Activated CD4-positive, alpha-beta T cell treated with anti-CD3 and anti-CD28 coated beads, Interleukin-2, Interleukin-4, amounts not matched to agents 100 ng/mL and 50 ng/mL, durations not matched to agents 16 hours and 8 hours (primary cell): Measurements from ENCODE around the gene RTP5.

Experiments used
- DNase-seq: peaks from one replicate; pipeline ENCODE4 v3.0.0-alpha.2; 2020; ENCODE audit warnings: low spot score

Gene RTP5

DNA sequence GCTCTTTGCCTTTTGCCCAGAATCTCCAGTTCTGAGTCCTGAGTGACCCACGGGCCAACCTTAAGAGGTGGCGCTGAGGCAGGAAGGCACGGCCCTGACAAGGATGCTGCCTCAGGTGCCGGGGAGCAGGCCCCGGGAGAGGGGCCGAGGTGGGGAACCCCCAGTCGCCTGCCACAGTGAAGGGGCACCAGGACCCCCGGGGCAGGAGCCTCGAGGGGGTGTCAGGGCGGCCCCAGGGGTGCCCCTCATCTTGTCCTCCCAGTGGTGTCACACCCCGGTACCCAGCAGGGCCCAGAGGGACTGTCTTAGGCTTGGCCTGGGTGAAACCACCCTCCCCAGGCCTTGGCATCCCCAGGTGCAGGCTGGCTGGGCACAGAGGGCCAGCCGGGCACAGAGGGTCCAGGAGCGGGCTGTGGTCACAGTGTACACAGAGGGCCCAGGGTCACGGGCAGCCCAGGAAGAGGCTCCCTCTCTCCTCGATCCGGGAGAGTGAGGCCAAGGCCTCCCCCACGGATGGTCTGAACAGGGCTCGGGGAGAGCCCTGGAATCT is 11.9 kb upstream of the RTP5 start:
- DNase-seq, result no peak

- peak; percentile 82 for DNase-seq
Observed at GRCh38 chr2:241858206-241859016, 11.1 kb upstream of the RTP5 start, which contains the start of gene PDCD1. Gene PDCD1 (minus strand): TSS chr2:241858894. CDS start chr2:241858838, 56 bp downstream.

GRCh38 chr2:241859017-241859435 is 10.5 kb upstream of the RTP5 start:
- no peak for DNase-seq

- DNase-seq, result peak; percentile 59
Observed at GRCh38 chr2:241859436-241860183, 9.9 kb upstream of the RTP5 start.

- DNase-seq, result no peak
Observed at GRCh38 chr2:241860184-241861078, 9.1 kb upstream of the RTP5 start.

GRCh38 chr2:241861264-241861663 is 8.3 kb upstream of the RTP5 start:
- DNase-seq, result no peak

GRCh38 chr2:241862093-241862492 is 7.4 kb upstream of the RTP5 start:
- no peak for DNase-seq

- DNase-seq, result no peak
Observed at GRCh38 chr2:241862775-241863535, 6.6 kb upstream of the RTP5 start.

DNA sequence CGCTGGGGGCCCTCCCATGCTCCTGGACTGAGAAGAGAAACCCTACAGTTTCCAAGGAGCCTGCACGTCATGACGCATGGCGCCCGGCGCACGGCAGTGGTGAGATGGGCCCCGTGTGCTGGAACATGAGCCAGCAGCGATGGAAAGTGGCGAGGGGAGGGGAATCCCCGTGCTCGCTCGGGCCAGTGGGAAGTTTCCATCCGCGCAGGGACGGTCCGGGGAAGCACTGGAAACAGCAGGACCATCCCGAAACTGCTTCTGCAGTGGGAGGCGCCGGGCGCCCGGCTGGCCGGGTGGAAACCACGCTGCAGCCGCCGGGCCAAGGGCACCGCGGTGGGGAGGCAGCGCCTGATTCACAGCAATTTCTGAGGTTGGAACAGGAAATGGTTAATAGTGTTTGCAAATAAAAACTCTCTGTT is 6.0 kb upstream of the RTP5 start:
- peak; percentile 67 for DNase-seq

DNA sequence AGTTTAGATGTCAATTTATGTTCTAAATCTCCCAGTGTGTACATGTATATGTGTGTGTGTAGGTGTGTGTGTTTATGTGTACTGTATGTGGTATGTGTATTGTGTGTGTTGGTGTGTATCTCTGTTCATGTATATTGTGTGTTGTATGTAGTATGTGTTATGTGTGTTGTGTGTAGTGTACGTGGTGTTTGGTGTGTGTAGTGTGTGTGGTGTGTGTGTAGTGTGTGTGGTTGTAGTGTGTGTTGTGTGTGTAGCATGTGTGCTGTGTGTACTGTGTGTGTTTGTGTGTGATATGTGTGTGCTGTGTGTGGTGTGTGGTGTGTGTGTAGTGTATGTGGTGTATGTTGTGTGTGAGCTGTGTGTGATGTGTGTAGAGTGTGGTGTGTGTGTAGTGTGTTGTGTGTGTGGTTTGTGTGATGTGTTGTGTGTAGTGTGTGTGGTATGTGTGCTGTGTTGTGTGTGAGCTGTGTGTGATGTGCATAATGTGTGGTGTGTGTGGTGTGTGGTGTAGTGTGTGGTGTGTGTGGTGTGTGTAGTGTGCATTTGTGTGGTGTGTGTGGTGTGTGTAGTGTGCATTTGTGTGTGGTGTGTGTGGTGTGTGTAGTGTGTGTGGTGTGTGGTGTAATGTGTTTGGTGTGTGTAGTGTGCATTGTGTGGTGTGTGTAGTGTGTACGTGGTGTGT is 5.2 kb upstream of the RTP5 start:
- DNase-seq, result no peak

GRCh38 chr2:241864850-241865213 is 4.7 kb upstream of the RTP5 start:
- DNase-seq, result no peak

GRCh38 chr2:241865416-241865956 is 4.0 kb upstream of the RTP5 start:
- no peak for DNase-seq

DNA sequence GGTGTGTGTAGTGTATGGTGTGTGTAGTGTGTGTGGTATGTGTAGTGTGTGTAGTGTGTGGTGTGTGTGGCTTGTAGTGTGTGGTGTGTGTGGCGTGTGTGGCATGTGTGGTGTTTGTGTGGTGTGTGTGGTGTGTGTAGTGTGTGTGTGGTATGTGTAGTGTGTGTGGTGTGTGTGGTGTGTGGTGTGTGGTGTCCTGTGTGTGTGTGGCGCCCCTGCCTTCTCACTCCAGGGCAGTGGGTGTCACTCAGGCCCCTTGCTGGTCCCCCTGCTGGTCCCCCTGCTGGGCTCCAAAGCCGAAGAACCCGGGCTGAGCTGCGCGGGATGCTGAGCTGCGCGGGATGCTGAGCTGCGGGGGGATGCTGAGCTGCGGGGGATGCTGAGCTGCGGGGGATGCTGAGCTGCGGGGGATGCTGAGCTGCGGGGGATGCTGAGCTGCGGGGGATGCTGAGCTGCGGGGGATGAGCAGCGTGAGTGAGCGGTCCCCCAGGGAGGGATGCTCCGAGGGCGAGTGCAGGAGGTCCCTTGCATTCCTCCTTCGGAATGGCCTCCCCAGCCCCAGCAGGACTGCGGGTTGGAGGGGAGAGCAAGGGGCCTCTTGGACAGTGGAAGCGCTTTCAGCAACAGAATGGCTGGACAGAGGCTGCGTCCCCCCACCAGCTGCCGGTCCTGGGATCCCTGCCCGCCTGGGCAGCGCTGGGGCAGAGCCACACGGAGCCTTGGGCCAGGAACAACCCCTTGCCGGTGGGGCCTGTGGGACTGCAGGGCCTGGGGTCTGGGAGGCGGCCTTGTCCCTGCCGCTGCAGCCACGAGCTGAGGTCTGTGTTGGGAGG is 3.4 kb upstream of the RTP5 start:
- no peak for DNase-seq

DNA sequence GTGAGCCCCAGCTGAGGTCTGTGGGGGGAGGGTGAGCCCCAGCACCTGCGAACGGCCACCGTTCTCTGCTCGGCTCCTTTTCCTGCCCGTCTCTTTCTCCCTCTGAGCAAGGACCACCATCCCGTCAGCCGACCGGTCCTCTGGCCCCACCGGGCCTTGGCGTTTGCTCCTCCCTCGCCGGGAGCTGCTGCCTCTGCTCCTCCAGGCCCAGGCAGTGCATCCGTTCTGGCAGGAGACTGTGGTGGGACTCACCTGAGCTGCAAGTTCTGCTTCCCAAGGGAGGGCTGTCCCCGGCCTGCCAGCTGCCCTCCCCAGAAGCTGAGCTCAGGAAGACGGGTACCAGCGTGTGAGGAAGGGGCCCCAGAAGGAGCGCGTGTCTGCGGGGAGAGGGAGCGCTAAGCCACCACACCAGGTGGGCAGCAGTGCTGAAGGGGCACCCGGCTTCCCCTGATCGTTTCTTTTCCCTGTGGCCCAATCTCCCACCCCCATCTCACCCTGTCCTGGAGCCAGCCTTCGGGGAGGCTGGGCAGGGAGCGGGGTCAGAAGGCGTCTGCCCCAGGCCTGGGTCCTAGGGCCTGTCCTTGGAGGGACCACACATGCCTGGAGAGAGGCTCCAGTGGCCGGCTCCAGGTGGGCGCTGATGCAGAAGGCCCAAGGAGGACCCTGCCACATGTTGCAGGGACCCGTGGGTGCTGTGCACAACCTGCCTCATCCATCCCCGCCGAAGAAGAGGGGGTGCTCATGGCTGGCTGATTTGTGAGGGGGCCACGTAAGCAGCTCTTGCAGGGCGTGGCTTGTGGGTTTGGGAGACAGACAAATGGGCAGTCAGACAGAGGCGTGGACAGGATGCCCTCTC is 2.5 kb upstream of the RTP5 start:
- no peak for DNase-seq

GRCh38 chr2:241867776-241868420 is 1.6 kb upstream of the RTP5 start:
- no peak for DNase-seq

DNA sequence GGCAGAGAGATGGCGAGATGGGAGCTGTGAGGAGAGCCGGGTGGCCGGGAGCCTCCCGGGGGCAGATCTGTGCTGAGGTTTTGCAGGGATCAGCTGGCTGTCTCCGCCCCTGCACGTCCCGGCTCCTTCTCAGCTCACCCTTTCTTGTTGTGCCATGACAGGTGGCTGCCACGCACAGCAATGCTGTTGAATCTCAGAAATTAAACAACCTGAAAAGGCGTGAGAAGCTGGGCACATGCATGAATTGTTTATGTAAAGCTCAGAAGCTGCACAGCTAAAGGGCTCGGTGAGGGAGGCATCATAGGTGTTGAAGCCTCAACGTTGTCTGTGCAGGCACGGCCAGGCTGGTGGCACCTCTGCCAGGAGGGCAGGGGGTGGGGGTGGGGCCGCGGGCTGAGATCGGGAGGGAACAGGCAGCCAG is 858 bp upstream of the RTP5 start:
- DNase-seq, result no peak

- DNase-seq, result no peak
Observed at GRCh38 chr2:241870081-241870541, 582 bp downstream of the RTP5 start.
